ENCODE measurements around the gene EIF4H.

- TF ChIP-seq CTCF (IDR thresholded peaks at IDR 0.05) = no peak
- no peak for TF ChIP-seq POLR2A (IDR thresholded peaks at IDR 0.05)
- no peak for TF ChIP-seq POLR2AphosphoS5 (IDR thresholded peaks at IDR 0.05)
These were observed 1.1 kb upstream of the EIF4H start for GRCh38 chr7:74173074-74173473.

Data from transverse colon (tissue), 4 donors.